Measurements from ENCODE around the gene IMPDH2.

- peak; percentile 36 for TF ChIP-seq CTCF (conservative IDR thresholded peaks at IDR 0.05; ENCODE audit: low read length)
- TF ChIP-seq EZH2phosphoT487 (IDR thresholded peaks at IDR 0.05; ENCODE audit: borderline replicate concordance, low read depth, low read length), result no peak
These were observed 32.0 kb downstream of the IMPDH2 start for GRCh38 chr3:48997102-48997635.
